Fibroblast of lung (primary cell): ENCODE results near the gene SLFN12L. TPM values are rescaled to one million over a fixed set of nuclear protein-coding genes. Genes with fewer than 3 reads are reported as not detected.

Source experiments
- DNase-seq, 2 donors: peaks; one replicate each; pipeline versions ENCODE4 v3.0.0 to v3.0.0-alpha.2; 2010; ENCODE audit warnings: low read depth in 2 of 2
- H2AFZ ChIP-seq: 2 replicates; pipeline ENCODE4 v1.5.1; 2012; ENCODE audit warnings: low read length, control low read depth, inconsistent platforms
- H3K27ac ChIP-seq: 2 replicates; pipeline ENCODE4 v1.5.1; 2011; ENCODE audit warnings: low read length, control low read depth; ENCODE audit not compliant: insufficient read depth
- H3K27me3 ChIP-seq: 2 replicates; pipeline ENCODE4 v1.5.1; 2011; ENCODE audit warnings: mild to moderate bottlenecking, low read length; ENCODE audit not compliant: control insufficient read depth, insufficient read depth
- H3K36me3 ChIP-seq: 2 replicates; pipeline ENCODE4 v1.5.1; 2011; ENCODE audit warnings: low read length; ENCODE audit not compliant: control insufficient read depth, insufficient read depth
- H3K4me1 ChIP-seq: 2 replicates; pipeline ENCODE4 v1.5.1; 2011; ENCODE audit warnings: low read length; ENCODE audit not compliant: control insufficient read depth, insufficient read depth; ENCODE audit errors: extremely low read depth
- H3K4me2 ChIP-seq: 2 replicates; pipeline ENCODE4 v1.5.1; 2011; ENCODE audit warnings: low read length, control low read depth; ENCODE audit not compliant: insufficient read depth; ENCODE audit errors: extremely low read depth
- H3K4me3 ChIP-seq, 4 experiments: fragments of 200-600 bp in 1 of 4; sonication (generic) in 1 of 4; replicated peaks in 1 of 4; 2 replicates each; pipeline ENCODE4 v1.5.1; 2011 to 2016; ENCODE audit warnings: low read length in 4 of 4, low read depth in 3 of 4, mild to moderate bottlenecking in 3 of 4, control low read depth in 2 of 4, inconsistent platforms in 1 of 4, mixed read lengths in 1 of 4; ENCODE audit not compliant: insufficient read depth in 1 of 4; ENCODE audit errors: control extremely low read depth in 1 of 4
- H3K79me2 ChIP-seq: 2 replicates; pipeline ENCODE4 v1.5.1; 2012; ENCODE audit warnings: mild to moderate bottlenecking, low read length, inconsistent platforms; ENCODE audit not compliant: control insufficient read depth, insufficient read depth
- H3K9ac ChIP-seq: 2 replicates; pipeline ENCODE4 v1.5.1; 2011; ENCODE audit warnings: mild to moderate bottlenecking, low read length, control low read depth; ENCODE audit not compliant: insufficient read depth
- H3K9me3 ChIP-seq: 2 replicates; pipeline ENCODE4 v1.5.1; 2012; ENCODE audit warnings: low read depth, low read length; ENCODE audit not compliant: control insufficient read depth, insufficient read depth
- H4K20me1 ChIP-seq: 2 replicates; pipeline ENCODE4 v1.5.1; 2011; ENCODE audit warnings: low read length; ENCODE audit not compliant: control insufficient read depth, insufficient read depth; ENCODE audit errors: extremely low read depth
- CTCF ChIP-seq, 2 donors: IDR thresholded peaks in 1 of 2; conservative IDR thresholded peaks in 1 of 2; 1 replicate in 1 of 2; 2 replicates in 1 of 2; pipeline ENCODE4 v1.5.1; 2011 to 2012; ENCODE audit warnings: low read length in 2 of 2, control low read depth in 1 of 2, inconsistent platforms in 1 of 2, low read depth in 1 of 2, mild to moderate bottlenecking in 1 of 2
- EZH2 ChIP-seq: IDR thresholded peaks from 2 replicates; pipeline ENCODE4 v1.5.1; 2012; ENCODE audit warnings: low read length, control low read depth, mild to moderate bottlenecking; ENCODE audit errors: missing control alignments
- polyA plus RNA-seq, 2 donors: library from polyadenylated mRNA; depleted of rRNA in 1 of 2; stranded (reverse) in 1 of 2; unstranded in 1 of 2; fragments of >200 nt; gene quantifications; 2 replicates each; pipeline ENCODE4 v1.2.1, GENCODE V29; 2011 to 2012; ENCODE audit warnings: missing spikeins in 1 of 2
- total RNA-seq: library from RNA; depleted of rRNA; stranded (reverse); fragments of >200 nt; gene quantifications from 2 replicates; pipeline ENCODE4 v1.2.1, GENCODE V29; 2014

SLFN12L gene
- total and polyA plus RNA-seq, 2 donors (not counting 1 experiment from before 2014, with no cell fraction given) = 0.09 to 0.17 TPM

- no peak overlapping the region for H3K4me3 ChIP-seq
- H4K20me1 ChIP-seq = no peaks in the 10 kb centered on the region
- no peak overlapping the region for H3K4me2 ChIP-seq
- H3K27ac ChIP-seq = no peak overlapping the region
- no peaks in the 10 kb centered on the region for H3K9me3 ChIP-seq
- no peaks in the 10 kb centered on the region for H3K27me3 ChIP-seq
- TF ChIP-seq EZH2 (no peak), CTCF (conservative IDR thresholded peaks at IDR 0.05 in 1 of 2, IDR thresholded peaks at IDR 0.05 in 1 of 2; ENCODE audit: low read depth in 1 of 2, low read length in 2 of 2) (no peak)
- peaks cover 5% of the 10 kb centered on the region for H3K36me3 ChIP-seq
- peaks cover 12% of the 10 kb centered on the region for H3K4me1 ChIP-seq
- H3K79me2 ChIP-seq = peaks cover 9% of the 10 kb centered on the region
- DNase-seq = no peak
- H3K9ac ChIP-seq = no peak overlapping the region
- no peak overlapping the region for H2AFZ ChIP-seq
These were observed 38.3 kb upstream of the SLFN12L start for GRCh38 chr17:35575759-35576158.

DNA sequence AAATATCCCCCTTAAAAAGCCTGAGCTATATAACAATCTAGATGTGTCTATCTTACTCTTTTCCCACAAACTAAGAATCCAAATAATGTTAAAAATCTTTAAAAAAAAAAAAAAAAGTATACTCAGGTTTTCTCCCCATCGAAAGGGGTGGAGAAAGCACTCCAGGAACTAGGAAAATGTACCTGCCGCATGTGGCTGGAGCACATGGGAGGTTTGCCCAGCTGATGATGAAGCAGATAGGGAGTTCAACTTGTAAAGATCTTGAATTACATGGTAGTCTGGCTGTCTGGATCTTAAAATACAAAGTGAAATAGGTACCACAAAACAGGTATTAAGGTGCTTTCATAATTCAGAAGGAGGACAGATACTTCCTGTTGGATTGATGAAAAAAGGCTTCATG lies 31.9 kb upstream of the SLFN12L start:
- H3K79me2 ChIP-seq = peaks cover 27% of the 10 kb centered on the region
- H3K36me3 ChIP-seq = no peaks in the 10 kb centered on the region
- H3K4me3 ChIP-seq = peak overlapping the region in 2 of 4 experiments; percentile 44 to 100
- DNase-seq = no peak
- H4K20me1 ChIP-seq = no peaks in the 10 kb centered on the region
- H3K27ac ChIP-seq = no peak overlapping the region
- peaks cover 3% of the 10 kb centered on the region for H3K27me3 ChIP-seq
- H3K9ac ChIP-seq = no peak overlapping the region
- peak overlapping the region; percentile 54 for H3K4me2 ChIP-seq
- TF ChIP-seq CTCF (conservative IDR thresholded peaks at IDR 0.05 in 1 of 2, IDR thresholded peaks at IDR 0.05 in 1 of 2; ENCODE audit: low read depth in 1 of 2, low read length in 2 of 2) (no peak), EZH2 (no peak)
- no peak overlapping the region for H2AFZ ChIP-seq
- no peaks in the 10 kb centered on the region for H3K4me1 ChIP-seq
- no peaks in the 10 kb centered on the region for H3K9me3 ChIP-seq

DNA sequence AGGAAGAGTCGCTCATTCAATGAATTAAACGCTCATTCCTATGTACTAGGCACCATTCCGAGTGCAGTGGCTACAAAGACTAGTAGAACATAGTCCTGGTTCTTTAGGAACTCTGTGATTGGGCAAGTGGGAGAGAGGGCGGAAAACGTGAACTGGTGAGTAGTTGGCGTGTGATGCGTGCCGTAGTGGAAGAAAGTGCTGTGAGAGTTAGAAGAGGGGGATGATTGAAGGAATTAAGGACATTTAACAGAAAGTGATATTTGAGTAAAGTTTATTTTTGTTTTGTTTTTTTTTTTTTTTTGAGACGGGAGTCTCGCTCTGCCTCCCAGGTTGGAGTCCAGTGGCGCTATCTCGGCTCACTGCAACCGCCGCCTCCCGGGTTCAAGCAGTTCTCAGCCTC lies 31.1 kb upstream of the SLFN12L start:
- peak overlapping the region; percentile 85 for H3K27ac ChIP-seq
- peak overlapping the region; percentile 73 to 100 (median 88) for H3K4me3 ChIP-seq
- peaks cover 27% of the 10 kb centered on the region for H3K79me2 ChIP-seq
- H3K36me3 ChIP-seq = no peaks in the 10 kb centered on the region
- DNase-seq = peak; percentile 40 to 52
- H3K4me2 ChIP-seq = peak overlapping the region; percentile 98
- no peaks in the 10 kb centered on the region for H3K9me3 ChIP-seq
- no peaks in the 10 kb centered on the region for H3K4me1 ChIP-seq
- H4K20me1 ChIP-seq = no peaks in the 10 kb centered on the region
- no peak for TF ChIP-seq EZH2
- no peak for TF ChIP-seq CTCF (conservative IDR thresholded peaks at IDR 0.05 in 1 of 2, IDR thresholded peaks at IDR 0.05 in 1 of 2; ENCODE audit: low read depth in 1 of 2, low read length in 2 of 2)
- peaks cover 3% of the 10 kb centered on the region for H3K27me3 ChIP-seq
- H2AFZ ChIP-seq = peak overlapping the region; percentile 90
- H3K9ac ChIP-seq = peak overlapping the region; percentile 86
